GM18858 (cell line): ENCODE measurements around the gene CMTM8.

Experiments
- ATAC-seq: cut with Tn5 transposase; IDR thresholded peaks from one replicate; pipeline ENCODE4 v1.9.1; 2021; ENCODE audit not compliant: unreplicated experiment

Gene CMTM8

GRCh38 chr3:32276279-32276841 lies 37.9 kb downstream of the CMTM8 start:
- no peak for ATAC-seq

- ATAC-seq: no peak
Measured at GRCh38 chr3:32278714-32279113, 40.2 kb downstream of the CMTM8 start.

GRCh38 chr3:32280262-32280910 lies 41.9 kb downstream of the CMTM8 start:
- ATAC-seq: no peak

- no peak for ATAC-seq
Measured at GRCh38 chr3:32281570-32282106, 43.2 kb downstream of the CMTM8 start.

GRCh38 chr3:32282578-32283154 lies 44.2 kb downstream of the CMTM8 start:
- ATAC-seq: no peak

- no peak for ATAC-seq
Measured at GRCh38 chr3:32283304-32283703, 44.8 kb downstream of the CMTM8 start.

GRCh38 chr3:32284443-32285212 lies 46.1 kb downstream of the CMTM8 start:
- no peak for ATAC-seq

- no peak for ATAC-seq
Measured at GRCh38 chr3:32285891-32286290, 47.4 kb downstream of the CMTM8 start.

- no peak for ATAC-seq
Measured at GRCh38 chr3:32288819-32289218, 50.3 kb downstream of the CMTM8 start.

- ATAC-seq: no peak
Measured at GRCh38 chr3:32290619-32291018, 52.1 kb downstream of the CMTM8 start.

GRCh38 chr3:32292085-32292796 lies 53.8 kb downstream of the CMTM8 start:
- ATAC-seq: no peak

- ATAC-seq: no peak
Measured at GRCh38 chr3:32293903-32294302, 55.4 kb downstream of the CMTM8 start.

- ATAC-seq: no peak
Measured at GRCh38 chr3:32296251-32297204, 58.0 kb downstream of the CMTM8 start.

- no peak for ATAC-seq
Measured at GRCh38 chr3:32297366-32297765, 58.9 kb downstream of the CMTM8 start.

GRCh38 chr3:32301426-32301825 lies 62.9 kb downstream of the CMTM8 start:
- no peak for ATAC-seq

GRCh38 chr3:32302601-32303398 lies 64.3 kb downstream of the CMTM8 start:
- ATAC-seq: no peak

GRCh38 chr3:32303399-32303747 lies 64.9 kb downstream of the CMTM8 start:
- no peak for ATAC-seq

- no peak for ATAC-seq
Measured at GRCh38 chr3:32303977-32304881, 65.7 kb downstream of the CMTM8 start.
